Vagina (tissue), 2 donors: ENCODE results near the gene TRIM43B.
"Not testable (repeated sequence)": the region's sequence is repeated elsewhere in the genome, so short reads cannot be mapped to it uniquely, and the experiment has no call there.

Source experiments
- POLR2A ChIP-seq, 2 donors: fragments of 450-650 bp; IDR thresholded peaks; one replicate each; pipeline ENCODE4 v1.6.1; 2017; ENCODE audit warnings: antibody characterized with exemption in 2 of 2, mild to moderate bottlenecking in 2 of 2, moderate library complexity in 2 of 2
- POLR2AphosphoS5 ChIP-seq, 2 donors: sonication (generic); formaldehyde crosslinking; IDR thresholded peaks; one replicate each; pipeline ENCODE4 v1.9.0; 2017; ENCODE audit warnings: antibody characterized with exemption in 2 of 2, mild to moderate bottlenecking in 2 of 2, low read depth in 1 of 2; ENCODE audit not compliant: insufficient read depth in 1 of 2
- TF ChIP-seq, protein P1 (sequence below), 3 experiments: fragments of 450-650 bp in 2 of 3; fragments of 200-600 bp in 1 of 3; sonication (generic) in 1 of 3; IDR thresholded peaks; one replicate each; pipeline ENCODE4 v1.5.1; 2017 to 2019; ENCODE audit warnings: antibody characterized with exemption in 3 of 3, mild to moderate bottlenecking in 2 of 3, moderate library complexity in 2 of 3

DNA sequence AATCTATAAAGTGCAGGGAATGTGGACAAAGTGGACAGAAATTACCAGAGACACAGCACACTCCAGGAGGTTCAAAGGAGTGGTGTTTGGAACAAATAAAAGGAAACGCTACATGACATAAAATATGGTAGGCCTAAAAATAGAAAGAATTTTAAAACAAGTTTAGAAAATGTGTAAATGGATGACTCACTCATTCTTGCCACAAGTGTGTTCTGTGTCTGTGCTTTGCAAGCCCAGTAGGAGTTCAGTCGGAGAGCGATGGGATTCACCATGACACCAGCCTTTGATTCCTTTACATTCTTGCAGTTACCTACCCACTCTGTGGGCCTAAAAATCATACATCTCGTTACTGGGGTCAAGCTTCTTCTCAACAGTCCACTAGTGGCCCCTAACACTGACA is 51.2 kb downstream of the TRIM43B start:
- TF ChIP-seq POLR2AphosphoS5 (IDR thresholded peaks at IDR 0.05; ENCODE audit: insufficient read depth in 1 of 2, low read depth in 1 of 2); POLR2A (IDR thresholded peaks at IDR 0.05): not testable (repeated sequence)
- TF ChIP-seq, protein P1, sequence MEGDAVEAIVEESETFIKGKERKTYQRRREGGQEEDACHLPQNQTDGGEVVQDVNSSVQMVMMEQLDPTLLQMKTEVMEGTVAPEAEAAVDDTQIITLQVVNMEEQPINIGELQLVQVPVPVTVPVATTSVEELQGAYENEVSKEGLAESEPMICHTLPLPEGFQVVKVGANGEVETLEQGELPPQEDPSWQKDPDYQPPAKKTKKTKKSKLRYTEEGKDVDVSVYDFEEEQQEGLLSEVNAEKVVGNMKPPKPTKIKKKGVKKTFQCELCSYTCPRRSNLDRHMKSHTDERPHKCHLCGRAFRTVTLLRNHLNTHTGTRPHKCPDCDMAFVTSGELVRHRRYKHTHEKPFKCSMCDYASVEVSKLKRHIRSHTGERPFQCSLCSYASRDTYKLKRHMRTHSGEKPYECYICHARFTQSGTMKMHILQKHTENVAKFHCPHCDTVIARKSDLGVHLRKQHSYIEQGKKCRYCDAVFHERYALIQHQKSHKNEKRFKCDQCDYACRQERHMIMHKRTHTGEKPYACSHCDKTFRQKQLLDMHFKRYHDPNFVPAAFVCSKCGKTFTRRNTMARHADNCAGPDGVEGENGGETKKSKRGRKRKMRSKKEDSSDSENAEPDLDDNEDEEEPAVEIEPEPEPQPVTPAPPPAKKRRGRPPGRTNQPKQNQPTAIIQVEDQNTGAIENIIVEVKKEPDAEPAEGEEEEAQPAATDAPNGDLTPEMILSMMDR (IDR thresholded peaks at IDR 0.05) = not testable (repeated sequence)
